Measurements from ENCODE around the gene PPTC7.
A peak's percentile ranks its signal among the peaks of the same experiment; 100 is the strongest.

The PPTC7 gene

DNA sequence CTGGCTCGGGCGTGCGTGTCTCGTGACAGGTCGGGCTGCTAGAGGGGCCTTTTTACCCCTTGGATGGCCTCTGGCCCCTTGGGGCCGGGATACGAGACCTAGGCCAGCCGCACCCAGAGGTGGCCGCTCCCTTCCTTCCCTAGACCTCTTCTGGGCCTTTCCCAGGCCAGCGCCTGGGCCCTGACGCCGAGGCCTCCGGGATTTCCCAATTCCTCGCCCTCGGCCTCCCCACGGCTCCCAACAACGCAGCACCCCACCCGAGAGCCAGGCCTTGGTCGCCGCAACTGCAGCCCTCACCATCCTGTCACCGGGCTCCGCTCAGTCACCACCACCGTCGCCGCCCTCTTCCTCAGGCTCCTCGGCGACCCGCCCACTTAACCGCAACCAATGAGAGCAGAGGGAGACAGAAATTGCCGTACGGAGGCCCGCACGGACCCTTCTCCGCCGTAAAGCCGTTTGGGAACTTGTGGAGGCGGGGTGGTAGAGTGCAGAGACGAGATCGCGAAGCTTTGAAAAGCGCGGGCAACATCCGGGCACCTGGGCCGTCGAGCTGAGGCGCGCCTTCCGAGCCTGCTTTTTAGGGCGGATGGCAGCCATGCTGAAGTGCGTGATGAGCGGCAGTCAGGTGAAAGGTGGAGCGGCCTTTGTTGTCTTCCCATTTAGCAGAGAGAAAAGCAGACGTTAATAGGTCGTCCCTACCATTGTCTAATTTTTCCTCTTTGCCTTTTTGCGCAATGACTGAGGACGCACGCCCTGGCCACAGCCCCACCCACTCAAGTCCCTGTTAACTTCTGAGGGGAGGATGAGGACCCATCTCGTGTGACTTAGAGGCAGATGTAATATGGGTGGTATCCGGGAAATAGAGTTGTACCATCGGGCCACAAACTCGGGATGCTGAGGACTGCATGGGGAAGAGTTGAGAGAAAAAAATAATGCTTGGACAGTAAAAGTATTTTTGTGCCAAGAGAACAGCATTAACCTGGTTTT lies 81.1 kb downstream of the PPTC7 start, which contains the start of the genes RAD9B and VPS29:
TSS of gene RAD9B (plus strand) at position 580 of the 987 bp plus-strand sequence. CDS start at position 587, 7 bp downstream.
TSS of gene VPS29 (minus strand) at position 360 of the 987 bp plus-strand sequence. CDS start at position 300, 60 bp downstream.
- H3K4me1 Mint-ChIP-seq: peaks cover 30% of the 10 kb centered on the region
- H3K36me3 Mint-ChIP-seq (ENCODE audit: low read depth): no peaks in the 10 kb centered on the region
- TF ChIP-seq, protein P1, sequence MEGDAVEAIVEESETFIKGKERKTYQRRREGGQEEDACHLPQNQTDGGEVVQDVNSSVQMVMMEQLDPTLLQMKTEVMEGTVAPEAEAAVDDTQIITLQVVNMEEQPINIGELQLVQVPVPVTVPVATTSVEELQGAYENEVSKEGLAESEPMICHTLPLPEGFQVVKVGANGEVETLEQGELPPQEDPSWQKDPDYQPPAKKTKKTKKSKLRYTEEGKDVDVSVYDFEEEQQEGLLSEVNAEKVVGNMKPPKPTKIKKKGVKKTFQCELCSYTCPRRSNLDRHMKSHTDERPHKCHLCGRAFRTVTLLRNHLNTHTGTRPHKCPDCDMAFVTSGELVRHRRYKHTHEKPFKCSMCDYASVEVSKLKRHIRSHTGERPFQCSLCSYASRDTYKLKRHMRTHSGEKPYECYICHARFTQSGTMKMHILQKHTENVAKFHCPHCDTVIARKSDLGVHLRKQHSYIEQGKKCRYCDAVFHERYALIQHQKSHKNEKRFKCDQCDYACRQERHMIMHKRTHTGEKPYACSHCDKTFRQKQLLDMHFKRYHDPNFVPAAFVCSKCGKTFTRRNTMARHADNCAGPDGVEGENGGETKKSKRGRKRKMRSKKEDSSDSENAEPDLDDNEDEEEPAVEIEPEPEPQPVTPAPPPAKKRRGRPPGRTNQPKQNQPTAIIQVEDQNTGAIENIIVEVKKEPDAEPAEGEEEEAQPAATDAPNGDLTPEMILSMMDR (IDR thresholded peaks at IDR 0.05; ENCODE audit: unreplicated experiment in 3 of 3): no peak
- peak within 1 kb of the TSS; percentile 96 to 99 (median 98) for H3K4me3 Mint-ChIP-seq
- peak within 1 kb of the TSS; percentile 80 to 95 (median 95) for H3K27ac Mint-ChIP-seq
- no peaks in the 10 kb centered on the region for H3K9me3 Mint-ChIP-seq
- H3K27me3 Mint-ChIP-seq (ENCODE audit: low read depth): no peaks in the 10 kb centered on the region

DNA sequence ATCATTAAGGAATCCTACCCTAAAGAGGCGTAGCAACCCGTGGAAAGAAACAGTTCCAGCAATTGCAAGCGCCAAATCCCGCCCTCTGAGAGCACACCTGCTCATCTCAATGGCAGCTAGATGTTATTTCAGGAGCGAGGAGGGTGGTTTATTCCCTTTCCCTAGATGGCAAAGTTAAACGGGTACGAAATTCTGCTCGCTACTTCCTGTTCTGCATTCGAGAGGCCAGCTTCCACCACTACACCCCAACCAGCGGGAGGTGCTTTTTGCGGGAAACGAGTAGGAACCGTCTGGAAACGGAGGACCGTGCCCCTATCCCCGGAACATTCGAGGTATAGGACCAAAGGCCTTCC lies 81.7 kb downstream of the PPTC7 start:
- Mint-ChIP-seq H3K27me3 (ENCODE audit: low read depth) (no peaks in the 10 kb centered on the region), H3K9me3 (no peaks in the 10 kb centered on the region), H3K36me3 (ENCODE audit: low read depth) (peaks cover 4% of the 10 kb centered on the region), H3K4me3 (peak overlapping the region; percentile 96 to 99 (median 98)), H3K27ac (peak overlapping the region; percentile 80 to 95 (median 95)), H3K4me1 (peaks cover 30% of the 10 kb centered on the region)
- TF ChIP-seq, protein P1 (IDR thresholded peaks at IDR 0.05; ENCODE audit: unreplicated experiment in 3 of 3): no peak

DNA sequence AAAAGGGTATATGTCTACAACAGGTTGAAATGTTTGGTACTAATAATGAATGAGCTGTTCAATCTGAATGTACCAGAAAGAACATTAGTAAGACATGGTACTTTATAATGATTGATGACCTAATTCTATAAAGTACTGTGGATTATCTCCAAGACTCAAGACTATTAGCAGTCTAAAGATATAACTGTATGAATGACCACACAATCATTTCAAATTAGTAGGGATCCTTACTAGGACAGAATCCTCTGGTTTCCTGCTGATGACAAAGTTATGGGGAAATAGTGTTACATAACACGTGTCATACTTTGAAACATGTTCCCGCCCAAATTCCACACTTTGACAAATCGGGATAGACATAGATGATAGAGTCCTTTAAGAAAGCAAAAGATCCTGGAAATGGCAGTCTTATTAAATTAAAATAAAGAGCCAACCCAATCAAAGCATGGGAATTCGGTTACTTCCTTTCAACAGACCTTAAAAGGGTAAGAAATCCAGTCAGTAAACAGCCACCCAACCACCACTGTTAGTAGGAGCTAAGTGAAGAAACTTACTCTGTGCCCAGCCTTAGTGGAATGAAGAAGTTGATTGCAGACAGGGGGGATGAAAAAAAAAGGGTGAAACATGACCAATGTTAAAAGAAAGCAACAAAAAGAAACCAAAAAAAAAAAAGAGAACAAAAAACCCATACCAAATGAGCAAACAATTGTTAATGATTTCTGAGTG lies 84.0 kb downstream of the PPTC7 start:
- peaks cover 30% of the 10 kb centered on the region for H3K4me1 Mint-ChIP-seq
- TF ChIP-seq, protein P1 (IDR thresholded peaks at IDR 0.05; ENCODE audit: unreplicated experiment in 3 of 3): no peak
- no peaks in the 10 kb centered on the region for H3K27me3 Mint-ChIP-seq (ENCODE audit: low read depth)
- no peak overlapping the region for H3K27ac Mint-ChIP-seq
- H3K36me3 Mint-ChIP-seq (ENCODE audit: low read depth): peaks cover 15% of the 10 kb centered on the region
- H3K9me3 Mint-ChIP-seq: no peaks in the 10 kb centered on the region
- H3K4me3 Mint-ChIP-seq: peak overlapping the region; percentile 72 to 83 (median 72)
